Smooth muscle cell (in vitro differentiated cells): ENCODE data around the gene C19orf12. TPM values are rescaled to one million over a fixed set of nuclear protein-coding genes. Genes with fewer than 3 reads are reported as not detected.
"Not testable (repeated sequence)": the region's sequence is repeated elsewhere in the genome, so short reads cannot be mapped to it uniquely, and the experiment has no call there.

Experiments used
- DNase-seq: peaks from one replicate; lab custom pipeline; 2025; ENCODE audit not compliant: unreplicated experiment; lab: John Stamatoyannopoulos, UW
- H2AFZ ChIP-seq: fragments of 200-600 bp; sonication (generic); 2 replicates; pipeline ENCODE4 v1.6.0; 2016; ENCODE audit warnings: antibody characterized with exemption, low read depth, mild to moderate bottlenecking
- H3F3A ChIP-seq: fragments of 200-600 bp; sonication (generic); 2 replicates; pipeline ENCODE4 v1.6.0; 2017; ENCODE audit warnings: antibody characterized with exemption, low read depth
- H3K27ac ChIP-seq: fragments of 200-600 bp; sonication (generic); 2 replicates; pipeline ENCODE4 v1.5.1; 2016; ENCODE audit warnings: low read depth, mild to moderate bottlenecking
- H3K27me3 ChIP-seq: fragments of 200-600 bp; sonication (generic); 2 replicates; pipeline ENCODE4 v1.6.1; 2016; ENCODE audit warnings: low read depth, mild to moderate bottlenecking
- H3K36me3 ChIP-seq: fragments of 200-600 bp; sonication (generic); 2 replicates; pipeline ENCODE4 v1.5.1; 2016; ENCODE audit warnings: low read depth
- H3K4me1 ChIP-seq: fragments of 200-600 bp; sonication (generic); 2 replicates; pipeline ENCODE4 v1.5.1; 2016; ENCODE audit warnings: low read depth
- H3K4me2 ChIP-seq: fragments of 200-600 bp; sonication (generic); 2 replicates; pipeline ENCODE4 v1.6.0; 2016; ENCODE audit warnings: mild to moderate bottlenecking
- H3K4me3 ChIP-seq: fragments of 200-600 bp; sonication (generic); 2 replicates; pipeline ENCODE4 v1.5.1; 2016; ENCODE audit warnings: mild to moderate bottlenecking
- H3K79me2 ChIP-seq: fragments of 200-600 bp; sonication (generic); 2 replicates; pipeline ENCODE4 v1.6.0; 2016; ENCODE audit warnings: low read depth, mild to moderate bottlenecking
- H3K9ac ChIP-seq: fragments of 200-600 bp; sonication (generic); 2 replicates; pipeline ENCODE4 v1.6.0; 2016; ENCODE audit warnings: low read depth
- H3K9me3 ChIP-seq: fragments of 200-600 bp; sonication (generic); replicated peaks from 2 replicates; pipeline ENCODE4 v1.5.1; 2016; ENCODE audit warnings: low read depth
- H4K20me1 ChIP-seq: fragments of 200-600 bp; sonication (generic); 2 replicates; pipeline ENCODE4 v1.6.0; 2016; ENCODE audit warnings: low read depth
- CTCF ChIP-seq: fragments of 200-600 bp; sonication (generic); IDR thresholded peaks from 2 replicates; pipeline ENCODE4 v1.5.1; 2017; ENCODE audit warnings: borderline replicate concordance, mild to moderate bottlenecking, antibody characterized with exemption; ENCODE audit not compliant: insufficient read depth, poor library complexity, severe bottlenecking
- WGBS: methylation state at CpG from one replicate; pipeline ENCODE4 v1.1.7; 2016; ENCODE audit warnings: low lambda C conversion rate; 5-methylcytosine and 5-hydroxymethylcytosine counted together
- polyA plus RNA-seq: library from polyadenylated mRNA; unstranded; fragments of >200 nt; fragmentation: Nextera tagmentation; extraction: Ambion mirVana; gene quantifications from 2 replicates; pipeline ENCODE4 v1.2.1, GENCODE V29; 2016
- total RNA-seq: library from RNA; depleted of rRNA; stranded (reverse); fragments of >200 nt; gene quantifications from 2 replicates; pipeline ENCODE4 v1.2.3, GENCODE V29; 2014

Gene C19orf12
- total and polyA plus RNA-seq, 2 experiments from 2014 or later, result 22.7 to 30.0 TPM

GRCh38 chr19:29714371-29714952, 599 bp downstream of the C19orf12 start:
- Histone ChIP-seq H3K4me3 (peak overlapping the region; percentile 97), H3K27me3 (no peaks in the 10 kb centered on the region), H3K9me3 (no peaks in the 10 kb centered on the region), H3K27ac (peak overlapping the region; percentile 78), H3K4me1 (peaks cover 11% of the 10 kb centered on the region), H2AFZ (peak overlapping the region; percentile 92), H3K9ac (peak overlapping the region; percentile 94), H4K20me1 (peaks cover 18% of the 10 kb centered on the region), H3K36me3 (no peaks in the 10 kb centered on the region), H3F3A (no peaks in the 10 kb centered on the region), H3K4me2 (peak overlapping the region; percentile 100), H3K79me2 (peaks cover 48% of the 10 kb centered on the region)
- no peak for DNase-seq
- 46% methylated on average over 9 of the region's 15 CpGs for WGBS
- TF ChIP-seq CTCF, result no peak

GRCh38 chr19:29712744-29713516, 2.1 kb downstream of the C19orf12 start:
- Histone ChIP-seq H3K9ac (no peak overlapping the region), H4K20me1 (peaks cover 34% of the 10 kb centered on the region), H3K4me1 (peaks cover 11% of the 10 kb centered on the region), H3F3A (no peaks in the 10 kb centered on the region), H3K9me3 (no peaks in the 10 kb centered on the region), H3K27ac (no peak overlapping the region), H3K4me3 (no peak overlapping the region), H3K36me3 (no peaks in the 10 kb centered on the region), H3K79me2 (peaks cover 49% of the 10 kb centered on the region), H2AFZ (no peak overlapping the region), H3K27me3 (no peaks in the 10 kb centered on the region), H3K4me2 (no peak overlapping the region)
- WGBS, result 84% methylated on average over 9 of the region's 9 CpGs
- no peak for TF ChIP-seq CTCF
- DNase-seq, result no peak

GRCh38 chr19:29711584-29712132, 3.4 kb downstream of the C19orf12 start:
- Histone ChIP-seq H3K9me3 (no peaks in the 10 kb centered on the region), H3K4me1 (peaks cover 11% of the 10 kb centered on the region), H3K36me3 (no peaks in the 10 kb centered on the region), H3K4me3 (no peak overlapping the region), H4K20me1 (peaks cover 34% of the 10 kb centered on the region), H3K27me3 (no peaks in the 10 kb centered on the region), H3K4me2 (no peak overlapping the region), H2AFZ (no peak overlapping the region), H3K27ac (no peak overlapping the region), H3K79me2 (peaks cover 49% of the 10 kb centered on the region), H3K9ac (no peak overlapping the region), H3F3A (no peaks in the 10 kb centered on the region)
- 89% methylated on average over 6 of the region's 6 CpGs for WGBS
- DNase-seq, result no peak
- no peak for TF ChIP-seq CTCF

GRCh38 chr19:29709440-29709798, 5.6 kb downstream of the C19orf12 start:
- not testable (repeated sequence) for H3K9ac ChIP-seq, H3K4me1 ChIP-seq, H3K4me3 ChIP-seq, H2AFZ ChIP-seq, H3K27me3 ChIP-seq, H3K27ac ChIP-seq, H3F3A ChIP-seq, DNase-seq, H3K36me3 ChIP-seq, H3K4me2 ChIP-seq, H3K9me3 ChIP-seq
- peaks cover 42% of the 10 kb centered on the region for H4K20me1 ChIP-seq
- WGBS, result 94% methylated on average over 2 of the region's 2 CpGs
- peaks cover 37% of the 10 kb centered on the region for H3K79me2 ChIP-seq
